Renal cortex interstitium (tissue), 15 donors: ENCODE measurements around the gene NID2. TPM values are rescaled to one million over a fixed set of nuclear protein-coding genes. Genes with fewer than 3 reads are reported as not detected.

Experiments
- DNase-seq, 11 donors: peaks; one replicate each; pipeline ENCODE4 v3.0.0-alpha.2; 2013; ENCODE audit warnings: low read depth in 9 of 11, low spot score in 4 of 11; ENCODE audit errors: extremely low read depth in 1 of 11
- long read RNA-seq, 16 experiments: transcript quantifications; one replicate each; lab custom pipeline, GENCODE V29; 2026
- polyA plus RNA-seq, 3 donors: library from polyadenylated mRNA; unstranded; fragments of 120-200 nt; gene quantifications; one replicate each; pipeline ENCODE4 v1.2.1, GENCODE V29; 2013; ENCODE audit not compliant: insufficient read length in 3 of 3

NID2 gene, protein sequence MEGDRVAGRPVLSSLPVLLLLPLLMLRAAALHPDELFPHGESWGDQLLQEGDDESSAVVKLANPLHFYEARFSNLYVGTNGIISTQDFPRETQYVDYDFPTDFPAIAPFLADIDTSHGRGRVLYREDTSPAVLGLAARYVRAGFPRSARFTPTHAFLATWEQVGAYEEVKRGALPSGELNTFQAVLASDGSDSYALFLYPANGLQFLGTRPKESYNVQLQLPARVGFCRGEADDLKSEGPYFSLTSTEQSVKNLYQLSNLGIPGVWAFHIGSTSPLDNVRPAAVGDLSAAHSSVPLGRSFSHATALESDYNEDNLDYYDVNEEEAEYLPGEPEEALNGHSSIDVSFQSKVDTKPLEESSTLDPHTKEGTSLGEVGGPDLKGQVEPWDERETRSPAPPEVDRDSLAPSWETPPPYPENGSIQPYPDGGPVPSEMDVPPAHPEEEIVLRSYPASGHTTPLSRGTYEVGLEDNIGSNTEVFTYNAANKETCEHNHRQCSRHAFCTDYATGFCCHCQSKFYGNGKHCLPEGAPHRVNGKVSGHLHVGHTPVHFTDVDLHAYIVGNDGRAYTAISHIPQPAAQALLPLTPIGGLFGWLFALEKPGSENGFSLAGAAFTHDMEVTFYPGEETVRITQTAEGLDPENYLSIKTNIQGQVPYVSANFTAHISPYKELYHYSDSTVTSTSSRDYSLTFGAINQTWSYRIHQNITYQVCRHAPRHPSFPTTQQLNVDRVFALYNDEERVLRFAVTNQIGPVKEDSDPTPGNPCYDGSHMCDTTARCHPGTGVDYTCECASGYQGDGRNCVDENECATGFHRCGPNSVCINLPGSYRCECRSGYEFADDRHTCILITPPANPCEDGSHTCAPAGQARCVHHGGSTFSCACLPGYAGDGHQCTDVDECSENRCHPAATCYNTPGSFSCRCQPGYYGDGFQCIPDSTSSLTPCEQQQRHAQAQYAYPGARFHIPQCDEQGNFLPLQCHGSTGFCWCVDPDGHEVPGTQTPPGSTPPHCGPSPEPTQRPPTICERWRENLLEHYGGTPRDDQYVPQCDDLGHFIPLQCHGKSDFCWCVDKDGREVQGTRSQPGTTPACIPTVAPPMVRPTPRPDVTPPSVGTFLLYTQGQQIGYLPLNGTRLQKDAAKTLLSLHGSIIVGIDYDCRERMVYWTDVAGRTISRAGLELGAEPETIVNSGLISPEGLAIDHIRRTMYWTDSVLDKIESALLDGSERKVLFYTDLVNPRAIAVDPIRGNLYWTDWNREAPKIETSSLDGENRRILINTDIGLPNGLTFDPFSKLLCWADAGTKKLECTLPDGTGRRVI (N-terminal part only)
- polyA plus RNA-seq: 100 to 1,000 TPM in 2 of 3 donors, 10 to 100 TPM in 1; 92.6 to 122 (median 106) TPM
- long read RNA-seq, donor 1, full-length matches to known transcripts: 4 of 11 reads
- long read RNA-seq, donor 1, partial matches to known transcripts: 7 of 11 reads
- long read RNA-seq, donor 1, other reads (novel, unspliced or antisense): 0 of 11 reads
- long read RNA-seq, donor 2, full-length matches to known transcripts: 1 of 11 reads
- long read RNA-seq, donor 2, partial matches to known transcripts: 10 of 11 reads
- long read RNA-seq, donor 2, other reads (novel, unspliced or antisense): 0 of 11 reads
- long read RNA-seq, donor 3, full-length matches to known transcripts: 8 of 14 reads
- long read RNA-seq, donor 3, partial matches to known transcripts: 6 of 14 reads
- long read RNA-seq, donor 3, other reads (novel, unspliced or antisense): 0 of 14 reads
- long read RNA-seq, donor 4, full-length matches to known transcripts: 1 of 1 reads
- long read RNA-seq, donor 4, partial matches to known transcripts: 0 of 1 reads
- long read RNA-seq, donor 4, other reads (novel, unspliced or antisense): 0 of 1 reads
- long read RNA-seq, donor 5: 0 reads
- long read RNA-seq, donor 6, full-length matches to known transcripts: 4 of 29 reads
- long read RNA-seq, donor 6, partial matches to known transcripts: 25 of 29 reads
- long read RNA-seq, donor 6, other reads (novel, unspliced or antisense): 0 of 29 reads
- long read RNA-seq, donor 7, full-length matches to known transcripts: 6 of 16 reads
- long read RNA-seq, donor 7, partial matches to known transcripts: 10 of 16 reads
- long read RNA-seq, donor 7, other reads (novel, unspliced or antisense): 0 of 16 reads
- long read RNA-seq, donor 8: 0 reads
- long read RNA-seq, donor 9, partial matches to known transcripts: 18 of 19 reads
- long read RNA-seq, donor 9, other reads (novel, unspliced or antisense): 0 of 19 reads
- long read RNA-seq, donor 10, partial matches to known transcripts: 5 of 7 reads
- long read RNA-seq, donor 10, other reads (novel, unspliced or antisense): 0 of 7 reads
- long read RNA-seq, donor 11, full-length matches to known transcripts: 1 of 6 reads
- long read RNA-seq, donor 11, partial matches to known transcripts: 5 of 6 reads
- long read RNA-seq, donor 11, other reads (novel, unspliced or antisense): 0 of 6 reads
- long read RNA-seq, donor 12: 0 reads
- long read RNA-seq, donor 13: 0 reads
- long read RNA-seq, donor 14, full-length matches to known transcripts: 4 of 4 reads
- long read RNA-seq, donor 14, partial matches to known transcripts: 0 of 4 reads
- long read RNA-seq, donor 14, other reads (novel, unspliced or antisense): 0 of 4 reads
- long read RNA-seq, donor 15, partial matches to known transcripts: 6 of 7 reads
- long read RNA-seq, donor 15, other reads (novel, unspliced or antisense): 0 of 7 reads
- long read RNA-seq, donor 16, full-length matches to known transcripts: 9 of 81 reads
- long read RNA-seq, donor 16, partial matches to known transcripts: 67 of 81 reads
- long read RNA-seq, donor 16, other reads (novel, unspliced or antisense): 5 of 81 reads

DNA sequence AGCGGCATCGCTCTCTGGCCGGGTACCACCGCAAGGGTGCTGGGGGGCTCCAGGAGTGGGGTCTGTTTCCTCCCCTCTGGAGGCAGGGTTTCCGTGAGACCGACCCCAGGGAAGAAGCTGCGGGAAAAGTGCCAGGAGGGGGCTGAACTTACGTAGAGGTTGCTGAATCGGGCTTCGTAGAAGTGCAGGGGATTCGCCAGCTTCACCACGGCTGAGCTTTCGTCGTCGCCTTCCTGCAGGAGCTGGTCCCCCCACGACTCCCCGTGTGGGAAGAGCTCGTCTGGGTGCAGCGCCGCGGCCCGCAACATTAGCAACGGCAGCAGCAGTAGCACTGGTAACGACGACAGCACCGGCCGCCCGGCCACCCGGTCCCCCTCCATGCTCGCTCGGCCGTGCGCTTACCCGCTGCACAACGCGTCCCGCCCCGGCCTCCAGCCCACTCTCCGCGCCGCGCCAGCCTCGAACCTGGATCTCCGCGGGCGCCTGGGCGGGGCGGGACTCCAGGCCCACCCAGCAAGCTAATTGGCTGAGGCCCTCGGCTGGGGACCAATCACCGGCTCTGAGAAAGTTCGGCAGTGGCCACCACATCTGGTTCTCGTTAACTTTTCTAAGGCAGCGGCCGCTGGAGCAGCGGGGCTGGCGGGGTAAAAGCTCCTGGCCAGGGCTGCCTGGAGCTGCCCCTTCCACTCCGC, at the start of gene NID2:
Gene NID2 (minus strand): TSS at position 445 of the 692 bp plus-strand sequence. CDS start 65 bp downstream, at position 380.
- peak in 9 of 11 donors; percentile 68 to 89 (median 86) for DNase-seq

DNA sequence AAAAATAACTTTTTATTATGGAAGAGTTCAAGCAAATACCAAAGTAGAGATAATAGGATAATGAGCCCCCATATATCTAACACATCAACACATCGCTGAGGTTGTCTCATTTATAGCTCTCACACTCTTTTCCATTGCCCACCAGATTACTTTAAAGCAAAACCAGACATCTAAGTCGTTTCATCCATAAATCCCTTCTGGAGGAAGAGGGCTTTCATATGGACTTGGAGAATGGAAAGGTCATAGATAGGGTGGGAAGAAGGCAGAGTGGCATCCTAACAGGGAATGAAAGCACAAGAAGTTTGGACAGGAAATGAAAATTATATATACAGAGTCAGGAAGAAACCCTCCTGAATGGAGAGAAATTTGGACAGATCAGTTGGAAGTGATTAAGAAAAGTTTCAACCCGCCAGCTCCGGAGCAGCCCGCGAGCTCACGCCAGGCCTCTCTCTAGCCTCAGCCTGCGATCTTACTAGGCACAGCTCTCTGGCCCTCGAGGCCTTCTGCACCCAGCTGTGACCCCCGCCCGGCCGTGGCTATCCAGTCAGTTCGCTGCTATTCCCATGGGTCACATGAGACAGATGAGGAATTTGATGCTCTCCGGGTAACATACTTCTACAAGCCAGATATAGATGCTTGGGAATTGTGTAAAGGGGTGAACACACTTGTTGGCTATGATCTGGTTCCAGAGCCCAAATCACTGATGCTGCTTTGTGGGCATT, 48.4 kb upstream of the NID2 start:
- no peak for DNase-seq

DNA sequence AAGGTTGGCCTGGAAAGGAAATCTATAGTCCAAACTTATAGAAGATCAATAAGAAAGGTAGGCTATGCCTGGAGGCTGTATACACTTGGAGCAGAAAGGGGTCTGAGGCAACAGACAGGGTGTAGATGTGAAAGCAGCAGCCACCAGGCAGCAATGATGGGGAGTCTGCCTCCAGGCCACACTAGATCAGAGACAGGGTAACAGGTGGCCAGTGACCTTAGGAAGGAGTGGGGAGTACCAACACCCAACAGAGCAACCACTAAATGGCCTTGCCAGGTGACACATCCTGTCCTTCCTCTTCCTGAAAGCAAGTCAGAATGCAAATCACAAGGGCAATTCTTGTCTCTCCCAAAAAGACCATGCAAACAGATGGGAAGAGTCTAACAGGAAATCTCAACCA, 46.4 kb upstream of the NID2 start:
- DNase-seq: no peak

GRCh38 chr14:52112336-52113018, 43.6 kb upstream of the NID2 start:
- no peak for DNase-seq

GRCh38 chr14:52111583-52111982, 42.7 kb upstream of the NID2 start:
- no peak for DNase-seq

GRCh38 chr14:52110441-52111086, 41.7 kb upstream of the NID2 start:
- DNase-seq: no peak

DNA sequence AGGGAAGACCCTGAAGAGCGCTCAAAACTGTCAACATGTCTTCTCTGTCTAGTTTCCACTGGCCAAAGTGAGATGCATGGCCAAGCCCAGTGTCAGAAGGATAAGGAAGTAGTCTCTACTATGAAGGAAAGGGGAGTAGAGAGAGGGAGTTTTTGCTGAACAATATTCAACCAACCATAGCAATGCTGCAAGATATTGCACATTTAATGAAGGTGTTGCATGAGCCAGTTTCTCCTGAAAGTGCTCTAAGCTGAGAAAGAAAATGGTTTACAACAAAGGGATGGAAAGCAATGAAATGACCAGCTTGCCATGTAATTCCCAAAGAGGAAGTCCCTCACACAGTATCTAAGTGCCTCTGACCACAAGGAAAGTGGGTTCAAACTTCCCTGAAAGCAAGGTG, 40.0 kb upstream of the NID2 start:
- no peak for DNase-seq

- no peak for DNase-seq
These were observed 38.0 kb upstream of the NID2 start for GRCh38 chr14:52106840-52107239.

DNA sequence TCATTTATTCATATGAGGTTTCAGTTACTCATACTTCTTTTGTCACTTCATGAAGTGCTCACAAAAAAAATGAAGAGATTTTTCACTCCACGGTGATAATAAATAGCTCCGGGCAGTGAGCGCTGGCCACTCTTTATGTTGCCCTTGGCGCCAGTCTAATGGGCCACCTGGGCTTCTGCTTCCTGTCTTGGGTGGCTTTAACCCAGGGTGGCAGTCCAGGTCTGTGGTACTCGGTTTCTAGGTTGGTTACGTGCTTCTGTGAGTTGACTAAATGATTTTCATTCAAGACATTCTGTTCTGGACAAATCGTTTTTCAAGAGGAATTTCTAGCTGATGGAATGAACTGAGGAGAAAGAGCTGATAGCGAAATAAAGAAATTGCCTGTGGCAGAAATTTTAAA, 34.6 kb upstream of the NID2 start:
- DNase-seq: no peak

DNA sequence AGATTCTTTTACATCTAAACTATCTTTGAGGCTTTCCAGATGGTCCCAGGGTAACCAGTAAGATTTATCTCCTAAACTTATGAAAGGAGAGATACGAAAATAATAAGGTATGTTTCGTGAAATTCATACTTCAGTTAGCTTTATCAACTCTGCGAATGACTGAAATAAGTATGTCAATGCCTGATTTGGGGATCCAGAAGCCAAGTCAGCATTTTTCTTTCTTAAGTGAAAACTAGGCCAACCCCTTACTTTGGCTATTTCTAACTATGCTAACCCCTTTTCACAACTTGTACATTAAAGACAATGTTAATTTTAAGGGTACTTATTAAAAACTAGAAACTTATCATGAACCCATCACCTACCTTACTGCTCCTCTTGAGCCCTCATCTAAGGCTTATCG, 26.9 kb upstream of the NID2 start:
- DNase-seq: no peak

GRCh38 chr14:52095336-52095735, 26.5 kb upstream of the NID2 start:
- no peak for DNase-seq

GRCh38 chr14:52094546-52095271, 25.9 kb upstream of the NID2 start:
- no peak for DNase-seq

- DNase-seq: no peak
These were observed 23.1 kb upstream of the NID2 start for GRCh38 chr14:52091928-52092327.
